HG02759 (cell line): ENCODE measurements around the gene SLC2A14.
"Not testable (repeated sequence)": the region's sequence is repeated elsewhere in the genome, so short reads cannot be mapped to it uniquely, and the experiment has no call there.

Experiments used
- ATAC-seq: cut with Tn5 transposase; IDR thresholded peaks from one replicate; pipeline ENCODE4 v1.9.1; 2021; ENCODE audit warnings: mild to moderate bottlenecking, moderate library complexity; ENCODE audit not compliant: unreplicated experiment

SLC2A14 gene

GRCh38 chr12:7870335-7870734 lies 2.4 kb downstream of the SLC2A14 start:
- no peak for ATAC-seq

DNA sequence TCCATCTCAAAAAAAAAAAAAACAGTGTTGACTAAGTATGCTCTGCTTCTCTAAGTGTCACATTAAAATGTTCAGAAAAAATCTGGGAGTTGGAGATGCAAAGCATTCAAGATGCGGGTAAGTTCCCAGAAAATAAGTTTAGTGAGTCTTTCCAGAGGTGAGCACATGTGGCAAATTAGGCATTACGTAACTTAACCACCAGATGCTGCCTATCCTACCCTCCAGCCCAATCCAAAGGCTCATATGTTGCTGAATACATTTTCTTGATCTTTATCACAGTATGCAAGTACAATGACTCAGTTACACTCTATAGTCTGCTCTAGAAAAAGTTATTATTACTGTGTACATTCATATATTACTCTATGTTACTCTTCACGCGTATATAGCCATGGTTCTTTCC lies 3.6 kb downstream of the SLC2A14 start:
- ATAC-seq, result no peak

- ATAC-seq, result no peak
Observed at GRCh38 chr12:7868391-7868790, 4.3 kb downstream of the SLC2A14 start.

GRCh38 chr12:7864601-7865150 lies 8.0 kb downstream of the SLC2A14 start:
- ATAC-seq, result no peak

DNA sequence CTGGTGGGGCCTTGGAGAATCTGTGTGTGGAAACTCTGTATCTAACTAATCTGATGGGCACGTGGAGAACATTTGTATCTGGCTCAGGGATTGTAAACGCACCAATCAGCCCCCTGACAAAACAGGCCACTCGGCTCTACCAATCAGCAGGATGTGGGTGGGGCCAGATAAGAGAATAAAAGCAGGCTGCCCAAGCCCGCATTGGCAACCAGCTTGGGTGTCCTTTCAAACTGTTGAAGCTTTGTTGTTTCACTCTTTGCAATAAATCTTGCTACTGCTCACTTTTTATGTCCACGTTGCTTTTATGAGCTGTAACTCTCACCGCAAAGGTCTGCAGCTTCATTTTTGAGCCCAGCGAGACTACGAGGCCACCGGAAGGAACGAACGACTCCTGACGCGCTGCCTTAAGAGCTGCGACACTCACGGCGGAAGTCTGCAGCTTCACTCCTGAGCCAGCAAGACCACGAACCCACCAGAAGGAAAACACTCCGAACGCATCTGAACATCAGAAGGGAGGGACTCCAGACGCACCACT lies 9.8 kb downstream of the SLC2A14 start:
- not testable (repeated sequence) for ATAC-seq

DNA sequence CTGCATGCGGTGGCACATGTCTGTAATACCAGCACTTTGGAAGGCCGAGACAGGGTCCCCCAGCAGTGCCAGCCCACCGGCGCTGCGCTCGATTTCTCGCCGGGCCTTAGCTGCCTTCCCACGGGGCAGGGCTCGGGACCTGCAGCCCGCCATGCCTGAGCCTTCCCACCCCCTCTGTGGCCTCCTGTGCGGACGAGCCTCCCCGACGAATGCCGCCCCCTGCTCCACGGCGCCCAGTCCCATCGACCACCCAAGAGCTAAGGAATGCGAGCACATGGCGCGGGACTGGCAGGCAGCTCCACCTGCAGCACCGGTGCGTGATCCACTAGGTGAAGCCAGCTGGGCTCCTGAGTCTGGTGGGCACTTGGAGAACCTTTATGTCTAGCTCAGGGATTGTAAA lies 10.4 kb downstream of the SLC2A14 start:
- ATAC-seq, result not testable (repeated sequence)

DNA sequence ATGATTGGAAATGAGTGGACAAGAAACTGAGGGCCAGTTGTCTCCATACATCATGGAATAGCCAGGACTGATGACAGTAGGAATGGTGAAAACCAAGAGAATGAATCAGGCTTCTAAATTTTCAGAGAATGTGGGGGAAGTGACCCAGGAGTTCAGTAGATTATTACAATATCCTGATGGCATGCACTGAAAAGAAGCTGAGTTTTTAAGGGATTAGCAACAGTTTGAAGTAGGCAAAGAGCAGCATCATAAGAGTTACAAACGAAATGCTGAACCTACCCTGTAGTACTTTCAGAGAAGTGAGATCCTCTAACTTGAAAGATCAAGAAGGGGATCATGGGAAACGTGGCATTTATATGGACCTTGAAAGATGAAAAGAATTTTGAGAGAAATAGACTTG lies 13.2 kb downstream of the SLC2A14 start:
- ATAC-seq, result no peak

- ATAC-seq, result no peak
Observed at GRCh38 chr12:7857971-7858370, 14.7 kb downstream of the SLC2A14 start.

DNA sequence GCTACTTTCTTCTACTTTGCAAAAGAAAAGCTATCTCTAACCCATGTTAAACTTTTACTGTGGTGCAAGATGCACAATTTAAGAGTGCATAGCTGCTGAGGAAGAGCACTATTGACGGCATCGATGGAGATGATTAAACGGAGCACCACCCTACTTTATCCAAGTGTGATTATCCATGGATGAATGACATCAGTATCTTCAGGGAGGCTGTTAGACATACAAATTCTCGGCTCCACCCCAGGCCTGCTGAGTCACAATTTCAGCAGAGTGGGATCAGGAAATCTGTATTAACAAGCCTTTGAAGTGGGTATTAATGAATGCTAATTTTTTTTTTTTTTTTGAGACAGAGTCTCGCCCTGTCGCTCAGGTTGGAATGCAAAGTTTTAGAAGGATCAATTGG lies 16.2 kb downstream of the SLC2A14 start:
- no peak for ATAC-seq

DNA sequence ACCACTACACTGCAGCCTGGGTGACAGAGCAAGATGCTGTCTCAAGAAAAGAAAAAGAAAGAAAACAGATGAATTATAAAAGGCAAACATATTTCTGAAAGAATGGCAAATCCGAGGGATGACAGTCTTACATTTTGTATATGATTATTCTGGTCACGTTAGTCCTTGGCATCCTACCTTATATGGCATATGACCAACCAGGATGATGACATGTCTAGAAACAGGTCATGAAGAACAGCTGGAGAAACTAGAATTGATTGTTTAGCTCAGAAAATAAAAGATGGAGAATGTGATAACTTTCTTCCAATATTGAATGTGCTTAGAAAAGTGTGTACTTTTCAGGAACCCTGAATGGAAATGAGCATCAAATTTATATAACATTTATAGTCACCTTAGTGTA lies 19.2 kb downstream of the SLC2A14 start:
- ATAC-seq, result no peak

GRCh38 chr12:7851622-7852081 lies 21.1 kb downstream of the SLC2A14 start:
- not testable (repeated sequence) for ATAC-seq

GRCh38 chr12:7850099-7850498 lies 22.6 kb downstream of the SLC2A14 start:
- not testable (repeated sequence) for ATAC-seq

- not testable (repeated sequence) for ATAC-seq
Observed at GRCh38 chr12:7848098-7848422, 24.7 kb downstream of the SLC2A14 start.

GRCh38 chr12:7847226-7848097 lies 25.3 kb downstream of the SLC2A14 start:
- not testable (repeated sequence) for ATAC-seq

- no peak for ATAC-seq
Observed at GRCh38 chr12:7844116-7844515, 28.6 kb downstream of the SLC2A14 start.

DNA sequence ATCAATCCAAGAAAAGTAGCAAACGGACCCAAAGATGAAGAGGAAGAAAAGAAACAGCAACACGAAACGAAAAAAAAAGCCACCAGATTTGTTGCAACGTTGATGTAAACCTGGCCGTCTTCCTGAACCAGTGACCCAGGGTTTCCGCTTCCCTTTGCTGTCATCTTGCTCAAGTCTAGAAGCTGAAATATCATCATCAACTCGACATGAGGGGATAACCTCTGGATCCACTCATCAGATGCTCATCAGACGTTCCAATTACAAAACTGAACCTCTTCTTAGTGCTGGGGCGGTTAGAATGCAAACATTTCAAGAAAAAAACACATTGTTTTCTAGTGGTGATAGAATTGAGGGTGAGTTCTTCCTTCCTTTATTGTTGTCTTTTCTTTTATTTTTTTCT lies 29.1 kb downstream of the SLC2A14 start:
- ATAC-seq, result not testable (repeated sequence)

GRCh38 chr12:7843149-7843548 lies 29.6 kb downstream of the SLC2A14 start:
- not testable (repeated sequence) for ATAC-seq

DNA sequence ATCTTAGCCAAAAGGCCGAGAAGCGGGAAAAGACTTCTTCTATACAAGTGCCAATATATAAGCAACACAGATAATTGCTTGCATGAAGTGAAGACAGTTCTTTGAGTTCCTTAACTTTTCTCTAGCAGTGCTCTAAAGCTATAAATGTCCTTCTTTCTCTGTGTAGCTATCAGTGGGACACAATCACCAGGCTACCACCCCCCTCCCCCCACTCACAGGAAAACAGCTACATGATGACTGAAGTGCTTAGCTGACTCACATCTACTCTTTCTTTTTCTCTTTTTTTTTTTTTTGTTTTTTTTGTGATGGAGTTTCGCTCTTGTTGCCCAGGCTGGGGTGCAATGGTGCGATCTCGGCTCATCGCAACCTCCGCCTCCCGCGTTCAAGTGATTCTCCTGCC lies 30.3 kb downstream of the SLC2A14 start:
- ATAC-seq, result not testable (repeated sequence)

DNA sequence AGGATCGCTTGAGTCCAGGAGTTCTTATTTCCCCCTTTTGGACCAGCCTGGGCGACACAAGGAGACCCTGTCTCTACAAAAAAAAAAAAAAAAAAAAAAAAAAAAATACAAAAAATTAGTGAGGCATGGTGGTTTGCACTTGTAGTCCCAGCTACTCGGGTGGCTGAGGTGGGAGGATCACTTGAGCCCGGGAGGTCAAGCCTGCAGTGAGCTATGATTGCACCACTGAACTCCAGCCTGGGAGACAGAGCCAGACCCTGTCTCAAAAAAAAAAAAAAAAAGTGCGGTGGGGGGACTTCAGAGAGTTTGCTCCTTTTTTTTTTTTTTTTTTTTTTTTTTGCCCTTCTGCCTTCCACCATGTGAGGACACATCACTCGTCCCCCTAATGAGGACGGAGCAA lies 32.9 kb downstream of the SLC2A14 start:
- ATAC-seq, result not testable (repeated sequence)

GRCh38 chr12:7839226-7839625 lies 33.5 kb downstream of the SLC2A14 start:
- ATAC-seq, result not testable (repeated sequence)

DNA sequence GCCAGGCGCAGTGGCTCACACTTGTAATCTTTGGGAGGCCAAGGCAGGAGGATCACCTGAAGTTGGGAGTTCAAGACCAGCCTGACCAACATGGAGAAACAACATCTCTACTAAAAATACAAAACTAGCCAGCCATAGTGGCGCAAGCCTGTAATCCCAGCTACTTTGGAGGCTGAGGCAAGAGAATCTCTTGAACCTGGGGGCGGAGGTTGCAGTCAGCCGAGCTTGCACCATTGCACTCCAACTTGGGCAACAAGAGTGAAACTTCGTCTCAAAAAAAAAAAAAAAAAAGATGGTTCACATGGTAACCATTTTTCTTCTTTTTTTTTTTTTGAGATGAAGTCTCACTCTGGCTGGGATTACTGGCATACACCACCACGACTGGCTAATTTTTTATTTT lies 35.3 kb downstream of the SLC2A14 start:
- no peak for ATAC-seq

GRCh38 chr12:7835766-7836165 lies 36.9 kb downstream of the SLC2A14 start:
- ATAC-seq, result no peak
